Panc1 (cell line): ENCODE results near the gene QRICH1. TPM values are rescaled to one million over a fixed set of nuclear protein-coding genes. Genes with fewer than 3 reads are reported as not detected.
A peak's percentile ranks its signal among the peaks of the same experiment; 100 is the strongest.

Source experiments
- ATAC-seq: fragments of 200-7000 bp; cut with Tn5 transposase; 2 replicates; pipeline ENCODE4 v1.9.1; 2020; ENCODE audit warnings: mild to moderate bottlenecking, moderate library complexity
- BruUV-seq: library from RNA; stranded (reverse); fragments of 400-500 nt; replicated peaks from 2 replicates; lab custom pipeline; 2021; lab: Mats Ljungman, UMichigan
- CTCF ChIA-PET: fragments of 300-600 bp; sonication (Branson Sonifier 250); formaldehyde crosslinking; loops from one replicate; lab custom pipeline; 2022; ENCODE audit warnings: antibody characterized with exemption; lab: Charles Lee
- POLR2A ChIA-PET: fragments of 300-600 bp; sonication (Branson Sonifier 250); formaldehyde crosslinking; loops from one replicate; lab custom pipeline; 2022; ENCODE audit warnings: antibody characterized with exemption; lab: Charles Lee
- DNase-seq: peaks from one replicate; pipeline ENCODE4 v3.0.0-alpha.2; 2010; ENCODE audit warnings: low read depth, low spot score
- H3K27ac ChIP-seq: 2 replicates; pipeline ENCODE4 v1.5.1; 2011; ENCODE audit warnings: mild to moderate bottlenecking, low read length, inconsistent platforms
- H3K27me3 ChIP-seq: fragments of 200-500 bp; sonication (Bioruptor generic); 2 replicates; pipeline ENCODE4 v1.6.0; 2014; ENCODE audit warnings: low read length, inconsistent platforms; ENCODE audit not compliant: control insufficient read depth, insufficient read depth
- H3K36me3 ChIP-seq: fragments of 200-500 bp; sonication (Bioruptor generic); 2 replicates; pipeline ENCODE4 v1.5.1; 2014; ENCODE audit warnings: inconsistent platforms, mild to moderate bottlenecking, low read length, moderate library complexity; ENCODE audit not compliant: control insufficient read depth, insufficient read depth
- H3K4me1 ChIP-seq: 2 replicates; pipeline ENCODE4 v1.5.1; 2011; ENCODE audit warnings: inconsistent platforms, mild to moderate bottlenecking, low read length, moderate library complexity; ENCODE audit not compliant: control insufficient read depth, insufficient read depth
- H3K4me3 ChIP-seq, 2 experiments: 2 replicates each; pipeline ENCODE4 v1.5.1; 2011 to 2012; ENCODE audit warnings: low read depth in 2 of 2, low read length in 2 of 2, mild to moderate bottlenecking in 2 of 2, inconsistent platforms in 1 of 2, moderate library complexity in 1 of 2
- H3K9me3 ChIP-seq: fragments of 200-500 bp; sonication (Bioruptor generic); 2 replicates; pipeline ENCODE4 v1.5.1; 2014; ENCODE audit warnings: low read depth, mild to moderate bottlenecking, inconsistent platforms, low read length, moderate library complexity; ENCODE audit not compliant: control insufficient read depth, insufficient read depth
- CTCF ChIP-seq: fragments of 450-650 bp; IDR thresholded peaks from 2 replicates; pipeline ENCODE4 v1.5.1; 2017; ENCODE audit warnings: mild to moderate bottlenecking
- POLR2AphosphoS5 ChIP-seq: IDR thresholded peaks from 2 replicates; pipeline ENCODE4 v1.6.1; 2012; ENCODE audit warnings: mild to moderate bottlenecking, low read depth, low read length, moderate library complexity
- REST ChIP-seq, 2 experiments: IDR thresholded peaks; 2 replicates each; pipeline ENCODE4 v1.6.1; 2011 to 2012; ENCODE audit warnings: low read depth in 2 of 2, control low read depth in 1 of 2, low read length in 1 of 2, mild to moderate bottlenecking in 1 of 2, moderate library complexity in 1 of 2; ENCODE audit not compliant: insufficient read depth in 1 of 2
- SIN3A ChIP-seq: IDR thresholded peaks from 2 replicates; pipeline ENCODE4 v1.6.1; 2012; ENCODE audit warnings: low read depth, mild to moderate bottlenecking, low read length, moderate library complexity, borderline replicate concordance; ENCODE audit not compliant: insufficient read depth
- TCF7L2 ChIP-seq: IDR thresholded peaks from 2 replicates; pipeline ENCODE4 v1.6.1; 2011; ENCODE audit warnings: mild to moderate bottlenecking, low read depth, low read length, inconsistent platforms
- in situ Hi-C: cut with HindIII; loops from 2 replicates; pipeline ENCODE4 v1.10.0; 2016; ENCODE audit warnings: low sequenced_read_pairs, low pct_unique_long_range_greater_than_20kb
- intact Hi-C: fragments of 100-400 bp; cut with micrococcal nuclease; formaldehyde crosslinking; loops from one replicate; pipeline ENCODE4 v1.10.0; 2022; ENCODE audit not compliant: unreplicated experiment
- total RNA-seq: library from RNA; stranded (reverse); gene quantifications from one replicate; pipeline ENCODE4 v1.2.1, GENCODE V29; 2021; ENCODE audit not compliant: unreplicated experiment

The QRICH1 gene
- total RNA-seq, 1 experiment from 2014 or later = 79.9 TPM

GRCh38 chr3:49004352-49005302, 89.2 kb downstream of the QRICH1 start:
- no peak overlapping the region for H3K4me3 ChIP-seq
- POLR2A ChIA-PET = no interaction called here
- H3K36me3 ChIP-seq = no peaks in the 10 kb centered on the region
- DNase-seq = no peak
- CTCF ChIA-PET = no interaction called here
- peaks cover 16% of the 10 kb centered on the region for H3K4me1 ChIP-seq
- no peak for ATAC-seq
- TF ChIP-seq POLR2AphosphoS5 (no peak), TCF7L2 (no peak), REST (IDR thresholded peaks at IDR 0.05; ENCODE audit: insufficient read depth in 1 of 2, low read depth in 2 of 2, low read length in 1 of 2) (no peak), SIN3A (no peak), CTCF (no peak)
- no peak overlapping the region for H3K27ac ChIP-seq
- in situ Hi-C loops = no loop called here
- no TSS peak for BruUV-seq
- no peaks in the 10 kb centered on the region for H3K9me3 ChIP-seq
- no peaks in the 10 kb centered on the region for H3K27me3 ChIP-seq
- intact Hi-C loops = no loop called here

- in situ Hi-C loops = no loop called here
- no peak for DNase-seq
- Histone ChIP-seq H3K27ac (peak overlapping the region; percentile 44; the same call in 1 of the 2 replicates), H3K27me3 (no peaks in the 10 kb centered on the region), H3K4me1 (peaks cover 10% of the 10 kb centered on the region), H3K9me3 (no peaks in the 10 kb centered on the region), H3K36me3 (no peaks in the 10 kb centered on the region), H3K4me3 (no peak overlapping the region)
- CTCF ChIA-PET = no interaction called here
- POLR2A ChIA-PET = no interaction called here
- ATAC-seq = no peak
- intact Hi-C loops = no loop called here
- no peak for TF ChIP-seq TCF7L2
- no peak for TF ChIP-seq CTCF
- no peak for TF ChIP-seq REST (IDR thresholded peaks at IDR 0.05; ENCODE audit: insufficient read depth in 1 of 2, low read depth in 2 of 2, low read length in 1 of 2)
- no peak for TF ChIP-seq SIN3A
- TF ChIP-seq POLR2AphosphoS5 = no peak
- BruUV-seq = no TSS peak
These were observed 92.7 kb downstream of the QRICH1 start for GRCh38 chr3:49001155-49001554.
